Upper lobe of left lung (tissue), 4 donors: Measurements from ENCODE around the gene SALL2.

Experiments used
- POLR2A ChIP-seq, 4 donors: fragments of 450-650 bp; IDR thresholded peaks; one replicate each; pipeline ENCODE4 v1.5.1; 2016 to 2017; ENCODE audit warnings: antibody characterized with exemption in 4 of 4, mild to moderate bottlenecking in 2 of 4
- POLR2AphosphoS5 ChIP-seq, 2 donors: sonication (generic); formaldehyde crosslinking; IDR thresholded peaks; one replicate each; pipeline ENCODE4 v1.5.1; 2017; ENCODE audit warnings: antibody characterized with exemption in 2 of 2
- TF ChIP-seq, protein P1 (sequence below), 6 experiments: fragments of 450-650 bp in 4 of 6; fragments of 200-600 bp in 2 of 6; sonication (generic) in 2 of 6; IDR thresholded peaks; one replicate each; pipeline ENCODE4 v1.5.1; 2016 to 2019; ENCODE audit warnings: antibody characterized with exemption in 6 of 6

DNA sequence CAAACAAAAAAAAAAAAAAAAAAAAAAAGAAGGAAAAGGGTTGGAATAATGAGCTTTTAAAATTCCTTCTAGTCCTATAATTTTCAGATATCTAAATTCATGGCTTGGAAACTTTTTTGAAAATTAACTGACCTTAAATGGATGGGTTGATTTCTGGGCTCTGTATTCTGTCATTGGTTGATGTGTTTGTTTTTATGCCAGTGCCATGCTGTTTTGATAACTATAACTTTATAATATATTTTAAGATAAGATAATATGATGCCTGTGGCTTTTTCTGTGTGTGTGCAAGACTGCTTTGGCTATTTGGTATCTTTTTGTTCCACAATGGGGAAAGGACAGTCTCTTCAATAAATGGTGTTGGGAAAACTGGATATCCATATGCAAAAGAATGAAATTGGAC, 46.5 kb upstream of the SALL2 start:
- TF ChIP-seq, protein P1, sequence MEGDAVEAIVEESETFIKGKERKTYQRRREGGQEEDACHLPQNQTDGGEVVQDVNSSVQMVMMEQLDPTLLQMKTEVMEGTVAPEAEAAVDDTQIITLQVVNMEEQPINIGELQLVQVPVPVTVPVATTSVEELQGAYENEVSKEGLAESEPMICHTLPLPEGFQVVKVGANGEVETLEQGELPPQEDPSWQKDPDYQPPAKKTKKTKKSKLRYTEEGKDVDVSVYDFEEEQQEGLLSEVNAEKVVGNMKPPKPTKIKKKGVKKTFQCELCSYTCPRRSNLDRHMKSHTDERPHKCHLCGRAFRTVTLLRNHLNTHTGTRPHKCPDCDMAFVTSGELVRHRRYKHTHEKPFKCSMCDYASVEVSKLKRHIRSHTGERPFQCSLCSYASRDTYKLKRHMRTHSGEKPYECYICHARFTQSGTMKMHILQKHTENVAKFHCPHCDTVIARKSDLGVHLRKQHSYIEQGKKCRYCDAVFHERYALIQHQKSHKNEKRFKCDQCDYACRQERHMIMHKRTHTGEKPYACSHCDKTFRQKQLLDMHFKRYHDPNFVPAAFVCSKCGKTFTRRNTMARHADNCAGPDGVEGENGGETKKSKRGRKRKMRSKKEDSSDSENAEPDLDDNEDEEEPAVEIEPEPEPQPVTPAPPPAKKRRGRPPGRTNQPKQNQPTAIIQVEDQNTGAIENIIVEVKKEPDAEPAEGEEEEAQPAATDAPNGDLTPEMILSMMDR (IDR thresholded peaks at IDR 0.05): no peak
- no peak for TF ChIP-seq POLR2A (IDR thresholded peaks at IDR 0.05)
- no peak for TF ChIP-seq POLR2AphosphoS5 (IDR thresholded peaks at IDR 0.05)
